Glomerular visceral epithelial cell (primary cell): ENCODE data around the gene PCDHA5.
"Not testable (repeated sequence)": the region's sequence is repeated elsewhere in the genome, so short reads cannot be mapped to it uniquely, and the experiment has no call there.

Source experiments
- DNase-seq: peaks from one replicate; pipeline ENCODE4 v3.0.0-alpha.2; 2016; ENCODE audit errors: extremely low spot score

Gene PCDHA5

DNA sequence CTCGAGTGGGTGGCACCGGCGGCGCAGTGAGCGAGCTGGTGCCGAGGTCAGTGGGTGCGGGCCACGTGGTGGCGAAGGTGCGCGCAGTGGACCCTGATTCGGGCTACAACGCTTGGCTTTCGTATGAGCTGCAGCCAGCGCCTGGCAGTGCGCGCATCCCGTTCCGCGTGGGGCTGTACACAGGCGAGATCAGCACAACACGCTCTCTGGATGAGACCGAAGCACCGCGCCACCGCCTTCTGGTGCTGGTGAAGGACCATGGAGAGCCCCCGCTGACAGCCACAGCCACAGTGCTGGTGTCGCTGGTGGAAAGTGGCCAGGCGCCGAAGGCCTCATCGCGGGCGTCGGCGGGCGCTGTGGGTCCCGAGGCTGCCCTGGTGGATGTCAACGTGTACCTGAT is 2.1 kb downstream of the PCDHA5 start:
- DNase-seq = no peak

DNA sequence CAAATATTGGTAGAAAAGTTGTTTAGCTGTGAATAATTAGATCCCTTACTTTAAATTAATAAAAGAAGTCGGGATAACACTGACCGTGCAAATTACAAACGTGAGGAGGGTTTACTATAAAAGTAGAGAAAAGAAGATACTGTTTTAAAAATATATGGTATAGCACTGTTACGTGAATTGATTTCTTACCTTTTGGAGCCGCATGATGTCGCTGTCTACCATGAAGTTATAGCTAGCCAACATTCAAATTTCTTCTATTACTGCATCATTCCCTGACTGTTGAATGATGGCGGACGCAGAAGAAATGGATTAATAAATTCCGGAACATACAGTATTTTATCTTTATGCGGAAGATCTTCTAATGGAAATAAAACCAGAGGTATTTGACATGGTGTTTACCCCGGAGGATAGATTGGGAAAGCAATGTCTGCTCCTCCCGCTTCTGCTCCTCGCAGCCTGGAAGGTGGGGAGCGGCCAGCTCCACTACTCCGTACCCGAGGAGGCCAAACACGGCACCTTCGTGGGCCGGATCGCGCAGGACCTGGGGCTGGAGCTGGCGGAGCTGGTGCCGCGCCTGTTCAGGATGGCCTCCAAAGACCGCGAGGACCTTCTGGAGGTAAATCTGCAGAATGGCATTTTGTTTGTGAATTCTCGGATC is 6.4 kb downstream of the PCDHA5 start, which contains the start of gene PCDHA6:
PCDHA6 (plus strand) TSS at position 257 of the 658 bp plus-strand sequence; CDS start at position 389, 132 bp downstream.
- no peak for DNase-seq

DNA sequence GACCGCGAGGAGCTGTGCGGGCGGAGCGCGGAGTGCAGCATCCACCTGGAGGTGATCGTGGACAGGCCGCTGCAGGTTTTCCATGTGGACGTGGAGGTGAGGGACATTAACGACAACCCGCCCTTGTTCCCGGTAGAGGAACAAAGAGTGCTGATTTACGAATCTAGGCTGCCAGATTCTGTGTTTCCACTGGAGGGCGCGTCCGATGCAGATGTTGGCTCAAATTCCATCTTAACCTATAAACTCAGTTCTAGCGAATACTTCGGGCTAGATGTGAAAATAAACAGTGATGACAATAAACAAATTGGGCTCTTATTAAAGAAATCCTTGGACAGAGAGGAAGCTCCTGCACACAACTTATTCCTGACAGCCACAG is 6.9 kb downstream of the PCDHA5 start:
- no peak for DNase-seq

DNA sequence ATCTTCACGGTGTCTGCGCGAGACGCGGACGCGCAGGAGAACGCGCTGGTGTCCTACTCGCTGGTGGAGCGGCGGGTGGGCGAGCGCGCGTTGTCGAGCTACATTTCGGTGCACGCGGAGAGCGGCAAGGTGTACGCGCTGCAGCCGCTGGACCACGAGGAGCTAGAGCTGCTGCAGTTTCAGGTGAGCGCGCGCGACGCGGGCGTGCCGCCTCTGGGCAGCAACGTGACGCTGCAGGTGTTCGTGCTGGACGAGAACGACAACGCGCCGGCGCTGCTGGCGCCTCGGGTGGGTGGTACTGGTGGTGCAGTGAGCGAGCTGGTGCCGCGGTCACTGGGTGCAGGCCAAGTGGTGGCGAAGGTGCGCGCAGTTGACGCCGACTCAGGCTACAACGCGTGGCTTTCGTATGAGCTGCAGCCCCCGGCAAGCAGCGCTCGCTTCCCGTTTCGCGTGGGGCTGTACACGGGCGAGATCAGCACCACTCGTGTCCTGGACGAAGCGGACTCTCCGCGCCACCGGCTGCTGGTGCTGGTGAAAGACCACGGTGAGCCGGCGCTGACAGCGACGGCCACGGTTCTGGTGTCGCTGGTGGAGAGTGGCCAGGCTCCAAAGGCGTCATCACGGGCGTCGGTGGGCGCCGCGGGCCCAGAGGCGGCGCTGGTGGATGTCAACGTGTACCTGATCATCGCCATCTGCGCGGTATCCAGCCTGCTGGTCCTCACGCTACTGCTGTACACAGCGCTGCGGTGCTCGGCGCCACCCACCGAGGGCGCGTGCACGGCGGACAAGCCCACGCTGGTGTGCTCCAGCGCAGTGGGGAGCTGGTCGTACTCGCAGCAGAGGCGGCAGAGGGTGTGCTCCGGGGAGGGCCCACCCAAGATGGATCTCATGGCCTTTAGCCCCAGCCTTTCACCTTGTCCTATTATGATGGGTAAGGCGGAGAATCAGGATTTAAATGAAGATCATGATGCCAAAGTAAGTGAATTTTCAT is 8.4 kb downstream of the PCDHA5 start:
- not testable (repeated sequence) for DNase-seq

DNA sequence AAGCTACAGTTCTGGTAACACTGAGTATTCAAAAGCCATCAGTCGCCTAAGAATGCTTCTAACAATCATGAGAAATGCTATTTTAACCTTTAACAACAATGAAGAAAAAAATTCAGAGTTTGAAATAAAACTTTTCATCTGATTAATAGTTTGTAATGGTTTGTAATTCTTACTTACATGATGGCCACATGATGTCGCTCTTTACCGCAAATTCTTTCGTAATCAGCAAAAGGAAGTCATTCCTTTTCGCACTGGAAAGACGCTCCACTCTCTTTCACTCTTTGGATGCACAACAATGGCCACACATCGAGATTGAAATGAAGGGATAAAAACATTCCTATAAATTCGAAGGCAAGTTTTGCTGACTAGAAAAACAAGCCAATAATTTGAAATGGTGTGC is 12.6 kb downstream of the PCDHA5 start, which contains the start of gene PCDHA7:
PCDHA7 (plus strand) TSS at position 277 of the 400 bp plus-strand sequence; CDS start at position 392, 115 bp downstream.
- peak; percentile 29 for DNase-seq

DNA sequence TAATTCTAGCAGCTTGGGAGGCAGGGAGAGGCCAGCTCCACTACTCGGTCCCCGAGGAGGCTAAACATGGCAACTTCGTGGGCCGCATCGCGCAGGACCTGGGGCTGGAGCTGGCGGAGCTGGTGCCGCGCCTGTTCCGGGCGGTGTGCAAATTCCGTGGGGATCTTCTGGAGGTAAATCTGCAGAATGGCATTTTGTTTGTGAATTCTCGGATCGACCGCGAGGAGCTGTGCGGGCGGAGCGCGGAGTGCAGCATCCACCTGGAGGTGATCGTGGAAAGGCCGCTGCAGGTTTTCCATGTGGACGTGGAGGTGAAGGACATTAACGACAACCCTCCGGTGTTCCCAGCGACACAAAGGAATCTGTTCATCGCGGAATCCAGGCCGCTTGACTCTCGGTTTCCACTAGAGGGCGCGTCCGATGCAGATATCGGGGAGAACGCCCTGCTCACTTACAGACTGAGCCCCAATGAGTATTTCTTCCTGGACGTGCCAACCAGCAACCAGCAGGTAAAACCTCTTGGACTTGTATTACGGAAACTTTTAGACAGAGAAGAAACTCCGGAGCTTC is 13.1 kb downstream of the PCDHA5 start:
- DNase-seq = not testable (repeated sequence)

DNA sequence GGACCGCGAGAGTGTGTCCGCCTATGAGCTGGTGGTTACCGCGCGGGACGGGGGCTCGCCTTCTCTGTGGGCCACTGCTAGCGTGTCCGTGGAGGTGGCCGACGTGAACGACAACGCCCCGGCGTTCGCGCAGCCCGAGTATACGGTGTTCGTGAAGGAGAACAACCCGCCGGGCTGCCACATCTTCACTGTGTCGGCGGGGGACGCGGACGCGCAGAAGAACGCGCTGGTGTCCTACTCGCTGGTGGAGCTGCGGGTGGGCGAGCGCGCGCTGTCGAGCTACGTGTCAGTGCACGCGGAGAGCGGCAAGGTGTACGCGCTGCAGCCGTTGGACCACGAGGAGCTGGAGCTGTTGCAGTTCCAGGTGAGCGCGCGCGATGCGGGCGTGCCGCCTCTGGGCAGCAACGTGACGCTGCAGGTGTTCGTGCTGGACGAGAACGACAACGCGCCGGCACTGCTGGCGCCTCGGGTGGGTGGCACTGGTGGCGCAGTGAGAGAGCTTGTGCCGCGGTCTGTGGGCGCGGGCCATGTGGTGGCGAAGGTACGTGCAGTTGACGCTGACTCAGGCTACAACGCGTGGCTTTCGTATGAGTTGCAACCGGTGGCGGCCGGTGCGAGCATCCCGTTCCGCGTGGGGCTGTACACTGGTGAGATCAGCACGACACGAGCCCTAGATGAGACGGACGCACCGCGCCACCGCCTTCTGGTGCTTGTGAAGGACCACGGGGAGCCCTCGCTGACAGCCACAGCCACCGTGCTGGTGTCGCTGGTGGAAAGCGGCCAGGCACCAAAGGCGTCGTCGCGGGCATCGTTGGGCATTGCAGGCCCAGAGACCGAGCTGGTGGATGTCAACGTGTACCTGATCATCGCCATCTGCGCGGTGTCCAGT is 14.5 kb downstream of the PCDHA5 start:
- DNase-seq = no peak

DNA sequence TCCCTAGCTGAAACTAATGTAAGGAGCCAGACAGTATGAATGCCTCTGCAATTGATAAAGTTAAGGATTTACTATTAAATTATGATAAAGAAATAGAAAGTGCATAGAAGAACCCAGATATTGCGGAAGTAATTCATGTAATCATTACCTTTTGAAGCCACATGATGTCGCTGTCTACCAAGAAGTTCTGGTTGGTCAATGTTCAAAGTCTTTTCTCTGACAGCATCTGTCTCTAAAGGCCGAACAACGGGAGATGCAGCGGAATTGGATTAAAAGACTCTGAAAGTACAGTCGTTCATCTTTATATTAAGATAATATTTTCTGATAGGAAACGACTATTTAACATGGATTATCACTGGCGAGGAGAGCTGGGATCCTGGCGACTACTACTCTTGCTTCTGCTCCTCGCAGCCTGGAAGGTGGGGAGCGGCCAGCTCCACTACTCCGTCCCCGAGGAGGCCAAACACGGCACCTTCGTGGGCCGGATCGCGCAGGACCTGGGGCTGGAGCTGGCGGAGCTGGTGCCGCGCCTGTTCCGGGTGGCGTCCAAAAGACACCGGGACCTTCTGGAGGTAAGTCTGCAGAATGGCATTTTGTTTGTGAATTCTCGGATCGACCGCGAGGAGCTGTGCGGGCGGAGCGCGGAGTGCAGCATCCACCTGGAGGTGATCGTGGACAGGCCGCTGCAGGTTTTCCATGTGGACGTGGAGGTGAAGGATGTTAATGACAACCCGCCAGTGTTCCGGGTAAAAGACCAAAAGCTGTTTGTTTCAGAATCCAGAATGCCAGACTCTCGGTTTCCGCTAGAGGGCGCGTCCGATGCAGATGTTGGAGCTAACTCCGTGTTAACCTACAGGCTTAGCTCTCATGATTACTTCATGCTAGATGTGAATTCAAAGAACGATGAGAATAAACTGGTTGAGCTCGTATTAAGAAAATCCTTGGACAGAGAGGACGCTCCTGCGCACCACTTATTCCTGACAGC is 19.9 kb downstream of the PCDHA5 start, which contains the start of gene PCDHA8:
PCDHA8 (plus strand) TSS at position 210 of the 985 bp plus-strand sequence; CDS start at position 345, 135 bp downstream.
- DNase-seq = no peak

DNA sequence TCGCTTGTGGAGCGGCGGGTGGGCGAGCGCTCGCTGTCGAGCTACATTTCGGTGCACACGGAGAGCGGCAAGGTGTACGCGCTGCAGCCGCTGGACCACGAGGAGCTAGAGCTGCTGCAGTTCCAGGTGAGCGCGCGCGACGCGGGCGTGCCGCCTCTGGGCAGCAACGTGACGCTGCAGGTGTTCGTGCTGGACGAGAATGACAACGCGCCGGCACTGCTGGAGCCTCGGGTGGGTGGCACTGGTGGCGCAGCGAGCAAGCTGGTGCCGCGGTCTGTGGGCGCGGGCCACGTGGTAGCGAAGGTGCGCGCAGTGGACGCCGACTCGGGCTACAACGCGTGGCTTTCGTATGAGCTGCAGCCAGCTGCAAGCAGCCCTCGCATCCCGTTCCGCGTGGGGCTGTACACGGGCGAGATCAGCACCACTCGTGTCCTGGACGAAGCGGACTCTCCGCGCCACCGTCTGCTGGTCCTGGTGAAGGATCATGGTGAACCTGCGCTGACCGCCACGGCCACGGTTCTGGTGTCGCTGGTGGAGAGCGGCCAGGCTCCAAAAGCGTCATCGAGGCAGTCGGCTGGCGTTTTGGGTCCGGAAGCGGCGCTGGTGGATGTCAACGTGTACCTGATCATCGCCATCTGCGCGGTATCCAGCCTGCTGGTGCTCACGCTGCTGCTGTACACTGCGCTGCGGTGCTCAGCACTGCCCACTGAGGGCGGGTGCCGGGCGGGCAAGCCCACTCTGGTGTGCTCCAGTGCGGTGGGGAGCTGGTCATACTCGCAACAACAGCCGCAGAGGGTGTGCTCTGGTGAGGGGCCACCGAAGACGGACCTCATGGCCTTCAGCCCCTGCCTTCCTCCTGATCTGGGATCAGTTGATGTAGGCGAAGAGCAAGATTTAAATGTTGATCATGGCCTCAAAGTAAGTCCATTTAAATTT is 21.7 kb downstream of the PCDHA5 start:
- DNase-seq = no peak

DNA sequence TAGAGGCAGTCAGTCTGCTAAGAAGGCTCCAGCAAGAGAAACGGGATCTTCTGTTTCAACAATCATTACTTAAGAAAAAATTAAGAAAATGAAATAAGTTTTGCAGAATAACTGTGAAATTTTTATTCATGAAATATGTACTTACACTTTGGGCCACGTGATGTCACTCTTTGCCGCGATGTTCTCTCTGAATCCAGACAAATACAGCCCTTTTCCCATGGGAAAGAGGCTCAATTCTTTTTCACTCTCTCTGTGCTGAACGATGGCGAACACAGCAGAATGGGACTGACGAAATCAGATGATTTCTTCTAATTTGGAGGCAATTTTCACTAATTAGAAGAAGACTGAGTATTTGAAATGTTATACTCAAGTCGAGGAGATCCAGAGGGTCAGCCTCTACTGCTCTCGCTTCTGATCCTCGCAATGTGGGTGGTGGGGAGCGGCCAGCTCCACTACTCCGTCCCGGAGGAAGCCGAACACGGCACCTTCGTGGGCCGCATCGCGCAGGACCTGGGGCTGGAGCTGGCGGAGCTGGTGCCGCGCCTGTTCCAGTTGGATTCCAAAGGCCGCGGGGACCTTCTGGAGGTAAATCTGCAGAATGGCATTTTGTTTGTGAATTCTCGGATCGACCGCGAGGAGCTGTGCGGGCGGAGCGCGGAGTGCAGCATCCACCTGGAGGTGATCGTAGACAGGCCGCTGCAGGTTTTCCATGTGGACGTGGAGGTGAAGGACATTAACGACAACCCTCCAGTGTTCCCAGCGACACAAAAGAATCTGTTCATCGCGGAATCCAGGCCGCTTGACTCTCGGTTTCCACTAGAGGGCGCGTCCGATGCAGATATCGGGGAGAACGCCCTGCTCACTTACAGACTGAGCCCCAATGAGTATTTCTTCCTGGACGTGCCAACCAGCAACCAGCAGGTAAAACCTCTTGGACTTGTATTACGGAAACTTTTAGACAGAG is 27.0 kb downstream of the PCDHA5 start, which contains the start of gene PCDHA9:
PCDHA9 (plus strand) TSS at position 244 of the 964 bp plus-strand sequence; CDS start at position 358, 114 bp downstream.
- not testable (repeated sequence) for DNase-seq

DNA sequence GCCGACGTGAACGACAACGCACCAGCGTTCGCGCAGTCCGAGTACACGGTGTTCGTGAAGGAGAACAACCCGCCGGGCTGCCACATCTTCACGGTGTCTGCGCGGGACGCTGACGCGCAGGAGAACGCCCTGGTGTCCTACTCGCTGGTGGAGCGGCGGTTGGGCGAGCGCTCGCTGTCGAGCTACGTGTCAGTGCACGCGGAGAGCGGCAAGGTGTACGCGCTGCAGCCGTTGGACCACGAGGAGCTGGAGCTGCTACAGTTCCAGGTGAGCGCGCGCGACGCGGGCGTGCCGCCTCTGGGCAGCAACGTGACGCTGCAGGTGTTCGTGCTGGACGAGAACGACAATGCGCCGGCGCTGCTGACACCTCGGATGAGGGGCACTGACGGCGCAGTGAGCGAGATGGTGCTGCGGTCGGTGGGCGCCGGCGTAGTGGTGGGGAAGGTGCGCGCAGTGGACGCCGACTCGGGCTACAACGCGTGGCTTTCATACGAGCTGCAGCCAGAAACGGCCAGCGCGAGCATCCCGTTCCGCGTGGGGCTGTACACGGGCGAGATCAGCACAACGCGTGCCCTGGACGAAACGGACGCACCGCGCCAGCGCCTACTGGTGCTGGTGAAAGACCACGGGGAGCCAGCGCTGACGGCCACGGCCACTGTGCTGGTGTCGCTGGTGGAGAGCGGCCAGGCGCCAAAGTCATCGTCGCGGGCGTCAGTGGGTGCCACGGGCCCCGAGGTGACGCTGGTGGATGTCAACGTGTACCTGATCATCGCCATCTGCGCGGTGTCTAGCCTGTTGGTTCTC is 28.6 kb downstream of the PCDHA5 start:
- DNase-seq = not testable (repeated sequence)

DNA sequence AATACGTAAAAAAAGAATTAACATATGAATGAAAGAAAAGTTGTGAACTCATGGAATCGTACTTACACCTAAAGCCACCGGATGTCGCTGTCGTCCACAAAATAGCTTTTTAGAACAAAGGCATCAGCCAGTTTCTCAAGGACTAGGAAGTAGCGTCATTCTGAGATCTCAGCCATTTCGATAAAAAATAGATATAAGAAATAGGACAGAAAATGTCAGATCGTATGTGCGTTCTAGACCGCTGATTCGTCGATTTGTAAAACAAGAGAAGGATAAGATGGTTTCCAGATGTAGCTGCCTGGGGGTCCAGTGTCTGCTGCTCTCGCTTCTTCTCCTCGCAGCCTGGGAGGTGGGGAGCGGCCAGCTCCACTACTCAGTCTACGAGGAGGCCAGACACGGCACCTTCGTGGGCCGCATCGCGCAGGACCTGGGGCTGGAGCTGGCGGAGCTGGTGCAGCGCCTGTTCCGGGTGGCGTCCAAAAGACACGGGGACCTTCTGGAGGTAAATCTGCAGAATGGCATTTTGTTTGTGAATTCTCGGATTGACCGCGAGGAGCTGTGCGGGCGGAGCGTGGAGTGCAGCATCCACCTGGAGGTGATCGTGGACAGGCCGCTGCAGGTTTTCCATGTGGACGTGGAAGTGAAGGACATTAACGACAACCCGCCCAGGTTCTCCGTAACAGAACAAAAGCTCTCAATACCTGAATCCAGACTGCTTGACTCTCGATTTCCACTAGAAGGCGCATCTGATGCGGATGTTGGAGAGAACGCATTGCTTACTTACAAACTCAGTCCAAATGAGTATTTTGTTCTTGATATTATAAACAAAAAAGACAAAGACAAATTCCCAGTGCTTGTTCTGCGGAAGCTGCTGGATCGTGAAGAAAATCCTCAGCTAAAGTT is 34.6 kb downstream of the PCDHA5 start, which contains the start of gene PCDHA10:
PCDHA10 (plus strand) TSS at position 126 of the 903 bp plus-strand sequence; CDS start at position 278, 152 bp downstream.
- DNase-seq = no peak

DNA sequence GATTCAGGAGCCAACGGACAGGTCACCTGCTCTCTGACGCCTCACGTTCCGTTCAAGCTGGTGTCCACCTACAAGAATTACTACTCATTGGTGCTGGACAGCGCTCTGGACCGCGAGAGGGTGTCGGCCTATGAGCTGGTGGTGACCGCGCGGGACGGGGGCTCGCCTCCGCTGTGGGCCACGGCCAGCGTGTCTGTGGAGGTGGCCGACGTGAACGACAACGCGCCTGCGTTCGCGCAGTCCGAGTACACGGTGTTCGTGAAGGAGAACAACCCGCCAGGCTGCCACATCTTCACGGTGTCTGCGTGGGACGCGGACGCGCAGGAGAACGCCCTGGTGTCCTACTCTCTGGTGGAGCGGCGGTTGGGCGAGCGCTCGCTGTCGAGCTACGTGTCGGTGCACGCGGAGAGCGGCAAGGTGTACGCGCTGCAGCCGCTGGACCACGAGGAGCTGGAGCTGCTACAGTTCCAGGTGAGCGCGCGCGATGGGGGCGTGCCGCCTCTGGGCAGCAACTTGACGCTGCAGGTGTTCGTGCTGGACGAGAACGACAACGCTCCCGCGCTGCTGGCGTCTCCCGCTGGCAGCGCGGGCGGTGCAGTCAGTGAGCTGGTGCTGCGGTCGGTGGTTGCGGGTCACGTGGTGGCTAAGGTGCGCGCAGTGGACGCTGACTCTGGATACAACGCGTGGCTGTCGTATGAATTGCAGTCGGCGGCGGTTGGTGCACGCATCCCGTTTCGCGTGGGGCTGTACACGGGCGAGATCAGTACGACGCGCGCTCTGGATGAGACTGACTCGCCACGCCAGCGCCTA is 36.0 kb downstream of the PCDHA5 start:
- DNase-seq = no peak

DNA sequence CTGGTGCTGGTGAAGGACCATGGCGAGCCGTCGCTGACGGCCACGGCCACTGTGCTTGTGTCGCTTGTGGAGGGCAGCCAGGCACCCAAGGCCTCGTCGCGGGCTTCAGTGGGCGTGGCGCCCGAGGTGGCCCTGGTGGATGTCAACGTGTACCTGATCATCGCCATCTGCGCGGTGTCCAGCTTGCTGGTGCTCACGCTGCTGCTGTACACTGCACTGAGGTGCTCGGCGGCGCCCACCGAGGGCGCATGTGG is 36.5 kb downstream of the PCDHA5 start:
- no peak for DNase-seq
